HCT116 (cell line): ENCODE data around the gene COA8.

ENCODE experiments used
- CEBPB ChIP-seq: IDR thresholded peaks from 2 replicates; pipeline ENCODE4 v1.6.1; 2012; ENCODE audit warnings: low read depth
- CTCF ChIP-seq, 3 experiments: fragments of 200-600 bp in 1 of 3; sonication (generic) in 1 of 3; IDR thresholded peaks in 2 of 3; conservative IDR thresholded peaks in 1 of 3; 2 replicates each; pipeline ENCODE4 v1.5.1; 2012 to 2017; ENCODE audit warnings: low read depth in 2 of 3, low read length in 2 of 3, antibody characterized with exemption in 1 of 3, borderline replicate concordance in 1 of 3, control low read depth in 1 of 3, mild to moderate bottlenecking in 1 of 3, mixed read lengths in 1 of 3, mixed run types in 1 of 3, moderate library complexity in 1 of 3; ENCODE audit not compliant: insufficient read depth in 1 of 3
- JUND ChIP-seq: IDR thresholded peaks from 2 replicates; pipeline ENCODE4 v1.6.1; 2012
- MAX ChIP-seq: IDR thresholded peaks from 2 replicates; pipeline ENCODE4 v1.6.1; 2012
- POLR2AphosphoS5 ChIP-seq: IDR thresholded peaks from 2 replicates; pipeline ENCODE4 v1.6.1; 2011; ENCODE audit warnings: mild to moderate bottlenecking, low read depth, low read length, moderate library complexity
- TCF7L2 ChIP-seq: IDR thresholded peaks from 2 replicates; pipeline ENCODE4 v1.7.0; 2011; ENCODE audit warnings: borderline replicate concordance, inconsistent platforms; ENCODE audit not compliant: insufficient read depth, insufficient read length; ENCODE audit errors: extremely low read depth
- YY1 ChIP-seq: IDR thresholded peaks from 2 replicates; pipeline ENCODE4 v1.6.1; 2011; ENCODE audit warnings: low read length, low read depth, moderate library complexity, mild to moderate bottlenecking; ENCODE audit not compliant: insufficient replicate concordance; ENCODE audit errors: extremely low read depth

GRCh38 chr14:103533137-103533998, 29.4 kb upstream of the COA8 start:
- TF ChIP-seq POLR2AphosphoS5 (no peak), CTCF (IDR thresholded peaks at IDR 0.05 in 2 of 3, conservative IDR thresholded peaks at IDR 0.05 in 1 of 3; ENCODE audit: borderline replicate concordance in 1 of 3, insufficient read depth in 1 of 3, low read depth in 2 of 3, low read length in 2 of 3) (no peak), MAX (no peak), YY1 (no peak), TCF7L2 (no peak), CEBPB (no peak), JUND (no peak)
